HepG2 (cell line): ENCODE data around the gene MXRA8. TPM values are rescaled to one million over a fixed set of nuclear protein-coding genes. Genes with fewer than 3 reads are reported as not detected.

ENCODE experiments used
- AKNA ChIP-seq: sonication (generic); formaldehyde crosslinking; IDR thresholded peaks from 2 replicates; pipeline ENCODE4 v1.4.0; 2020; ENCODE audit warnings: missing genetic modification reagents, borderline replicate concordance
- BHLHE40 ChIP-seq: IDR thresholded peaks from 2 replicates; pipeline ENCODE4 v1.6.1; 2011; ENCODE audit warnings: low read length, improper control_type of control experiment
- CAMTA2 ChIP-seq: sonication (generic); formaldehyde crosslinking; IDR thresholded peaks from 2 replicates; pipeline ENCODE4 v1.4.0; 2020; ENCODE audit warnings: mild to moderate bottlenecking, missing genetic modification reagents, borderline replicate concordance
- CEBPG ChIP-seq: IDR thresholded peaks from 2 replicates; pipeline ENCODE4 v1.6.1; 2016
- IRX3 ChIP-seq: sonication (generic); formaldehyde crosslinking; IDR thresholded peaks from 2 replicates; pipeline ENCODE4 v1.8.1; 2023; ENCODE audit warnings: mild to moderate bottlenecking, low read depth, missing genetic modification reagents, borderline replicate concordance
- PPARG ChIP-seq: conservative IDR thresholded peaks from 2 replicates; pipeline ENCODE4 v1.6.1; 2016; ENCODE audit warnings: missing biosample characterization, missing genetic modification reagents
- ZNF775 ChIP-seq: sonication (generic); formaldehyde crosslinking; IDR thresholded peaks from 2 replicates; pipeline ENCODE4 v1.4.0; 2020; ENCODE audit warnings: missing genetic modification reagents, mild to moderate bottlenecking, moderate library complexity, borderline replicate concordance
- ZNF878 ChIP-seq: sonication (generic); formaldehyde crosslinking; IDR thresholded peaks from 2 replicates; pipeline ENCODE4 v1.8.1; 2023; ENCODE audit warnings: mild to moderate bottlenecking, missing genetic modification reagents, moderate library complexity
- ZSCAN20 ChIP-seq: sonication (generic); formaldehyde crosslinking; IDR thresholded peaks from 2 replicates; pipeline ENCODE4 v1.4.0; 2020; ENCODE audit warnings: missing genetic modification reagents, mild to moderate bottlenecking, borderline replicate concordance
- polyA plus RNA-seq, 8 experiments: library from polyadenylated mRNA; depleted of rRNA in 3 of 8; stranded (reverse) in 7 of 8; unstranded in 1 of 8; fragments of >200 nt; fragmentation: Illumina TruSeq in 4 of 8; extraction: Trizol in 4 of 8; gene quantifications; 2 replicates each; pipeline versions ENCODE4 v1.2.1 to v1.2.3, GENCODE V29; 2011 to 2016; ENCODE audit warnings: low read depth in 4 of 8, missing spikeins in 1 of 8, mixed read lengths in 1 of 8; ENCODE audit not compliant: insufficient read depth in 1 of 8
- total RNA-seq, 5 experiments: library from RNA; depleted of rRNA; stranded (reverse); fragments of >200 nt; fragmentation: Illumina TruSeq; extraction: Trizol; gene quantifications; 2 replicates each; pipeline ENCODE4 v1.2.3, GENCODE V29; 2016; ENCODE audit warnings: low read depth in 1 of 5
- TF ChIP-seq, protein P1 (sequence below): sonication (generic); formaldehyde crosslinking; IDR thresholded peaks from 2 replicates; pipeline ENCODE4 v1.4.0; 2020; ENCODE audit warnings: mild to moderate bottlenecking, missing genetic modification reagents

Gene MXRA8
- total and polyA plus RNA-seq, 2 of the 13 experiments (the other 11 are each of a cell fraction or from before 2014, with no cell fraction given), result 19.8 to 44.8 TPM

- TF ChIP-seq AKNA (CRISPR knock-in tag), result no peak
- peak; percentile 29; the same call in 1 of the 2 replicates for TF ChIP-seq CEBPG (CRISPR knock-in tag)
- TF ChIP-seq, protein P1, sequence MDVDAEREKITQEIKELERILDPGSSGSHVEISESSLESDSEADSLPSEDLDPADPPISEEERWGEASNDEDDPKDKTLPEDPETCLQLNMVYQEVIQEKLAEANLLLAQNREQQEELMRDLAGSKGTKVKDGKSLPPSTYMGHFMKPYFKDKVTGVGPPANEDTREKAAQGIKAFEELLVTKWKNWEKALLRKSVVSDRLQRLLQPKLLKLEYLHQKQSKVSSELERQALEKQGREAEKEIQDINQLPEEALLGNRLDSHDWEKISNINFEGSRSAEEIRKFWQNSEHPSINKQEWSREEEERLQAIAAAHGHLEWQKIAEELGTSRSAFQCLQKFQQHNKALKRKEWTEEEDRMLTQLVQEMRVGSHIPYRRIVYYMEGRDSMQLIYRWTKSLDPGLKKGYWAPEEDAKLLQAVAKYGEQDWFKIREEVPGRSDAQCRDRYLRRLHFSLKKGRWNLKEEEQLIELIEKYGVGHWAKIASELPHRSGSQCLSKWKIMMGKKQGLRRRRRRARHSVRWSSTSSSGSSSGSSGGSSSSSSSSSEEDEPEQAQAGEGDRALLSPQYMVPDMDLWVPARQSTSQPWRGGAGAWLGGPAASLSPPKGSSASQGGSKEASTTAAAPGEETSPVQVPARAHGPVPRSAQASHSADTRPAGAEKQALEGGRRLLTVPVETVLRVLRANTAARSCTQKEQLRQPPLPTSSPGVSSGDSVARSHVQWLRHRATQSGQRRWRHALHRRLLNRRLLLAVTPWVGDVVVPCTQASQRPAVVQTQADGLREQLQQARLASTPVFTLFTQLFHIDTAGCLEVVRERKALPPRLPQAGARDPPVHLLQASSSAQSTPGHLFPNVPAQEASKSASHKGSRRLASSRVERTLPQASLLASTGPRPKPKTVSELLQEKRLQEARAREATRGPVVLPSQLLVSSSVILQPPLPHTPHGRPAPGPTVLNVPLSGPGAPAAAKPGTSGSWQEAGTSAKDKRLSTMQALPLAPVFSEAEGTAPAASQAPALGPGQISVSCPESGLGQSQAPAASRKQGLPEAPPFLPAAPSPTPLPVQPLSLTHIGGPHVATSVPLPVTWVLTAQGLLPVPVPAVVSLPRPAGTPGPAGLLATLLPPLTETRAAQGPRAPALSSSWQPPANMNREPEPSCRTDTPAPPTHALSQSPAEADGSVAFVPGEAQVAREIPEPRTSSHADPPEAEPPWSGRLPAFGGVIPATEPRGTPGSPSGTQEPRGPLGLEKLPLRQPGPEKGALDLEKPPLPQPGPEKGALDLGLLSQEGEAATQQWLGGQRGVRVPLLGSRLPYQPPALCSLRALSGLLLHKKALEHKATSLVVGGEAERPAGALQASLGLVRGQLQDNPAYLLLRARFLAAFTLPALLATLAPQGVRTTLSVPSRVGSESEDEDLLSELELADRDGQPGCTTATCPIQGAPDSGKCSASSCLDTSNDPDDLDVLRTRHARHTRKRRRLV (CRISPR knock-in tag), result no peak
- TF ChIP-seq ZNF878, result peak; percentile 89
- peak; percentile 18; the same call in 1 of the 2 replicates for TF ChIP-seq CAMTA2 (CRISPR knock-in tag)
- TF ChIP-seq ZNF775 (CRISPR knock-in tag), result no peak
- TF ChIP-seq ZSCAN20 (CRISPR knock-in tag), result peak; percentile 86
- peak; percentile 80 for TF ChIP-seq PPARG (CRISPR knock-in tag)
- TF ChIP-seq IRX3, result peak; percentile 66; the same call in 1 of the 2 replicates
- peak; percentile 37; the same call in 1 of the 2 replicates for TF ChIP-seq BHLHE40
These were observed 16.7 kb upstream of the MXRA8 start, which contains the start of gene AURKAIP1 (continued) for GRCh38 chr1:1374929-1375662.
